Stimulated activated CD4-positive, alpha-beta T cell treated with anti-CD3 and anti-CD28 coated beads, Interleukin-12 subunit alpha, Interleukin-12 subunit beta, amount 100 ng/mL, for 48 hours (primary cell): Measurements from ENCODE around the gene WIPF2.
A peak's percentile ranks its signal among the peaks of the same experiment; 100 is the strongest.
"Not testable (repeated sequence)": the region's sequence is repeated elsewhere in the genome, so short reads cannot be mapped to it uniquely, and the experiment has no call there.

Experiments used
- DNase-seq, 3 donors: peaks; one replicate each; pipeline ENCODE4 v3.0.0-alpha.2; 2020; ENCODE audit warnings: low read depth in 2 of 3, low spot score in 1 of 3

The WIPF2 gene

DNA sequence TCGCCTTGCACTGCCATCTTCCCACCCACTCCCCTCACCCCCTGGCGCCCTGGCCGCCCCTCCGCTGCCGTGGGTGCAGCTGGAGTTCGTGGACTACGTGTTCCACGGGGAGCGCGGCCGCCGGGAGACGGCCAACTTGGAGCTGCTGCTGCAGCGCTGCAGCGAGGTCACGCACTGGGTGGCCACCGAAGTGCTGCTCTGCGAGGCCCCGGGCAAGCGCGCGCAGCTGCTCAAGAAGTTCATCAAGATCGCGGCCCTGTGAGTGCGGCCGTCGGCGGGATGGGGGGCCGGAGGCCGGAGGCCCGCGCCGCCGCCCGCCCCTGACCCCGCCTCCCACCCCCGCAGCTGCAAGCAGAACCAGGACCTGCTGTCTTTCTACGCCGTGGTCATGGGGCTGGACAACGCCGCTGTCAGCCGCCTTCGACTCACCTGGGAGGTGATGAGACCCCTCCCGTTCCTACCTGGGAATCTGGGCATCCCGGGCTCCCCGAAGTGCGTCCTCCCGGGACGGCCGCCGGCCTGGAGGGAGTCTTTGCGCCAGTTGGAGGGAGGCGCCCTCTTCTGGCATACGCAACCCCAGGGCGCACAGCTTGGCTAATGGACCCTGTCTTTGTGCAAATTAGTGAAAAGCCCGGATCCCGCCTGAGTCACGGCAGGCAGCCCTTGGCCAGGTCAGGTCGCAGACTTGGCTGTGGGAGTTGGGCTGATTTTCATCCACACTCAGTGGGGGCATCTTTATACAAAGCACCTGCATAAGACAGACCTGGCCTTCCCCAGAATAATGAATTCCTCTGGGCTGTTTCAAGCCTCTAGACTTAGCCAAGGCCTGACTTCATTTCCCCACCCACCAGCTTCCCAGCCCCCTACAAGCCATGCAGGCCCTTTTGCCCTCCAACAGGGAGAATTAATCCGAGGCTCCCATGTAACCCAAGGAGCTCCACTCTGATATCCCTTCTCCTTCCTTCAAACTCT lies 27.6 kb upstream of the WIPF2 start:
- DNase-seq: peak; percentile 28 to 58 (median 57)

DNA sequence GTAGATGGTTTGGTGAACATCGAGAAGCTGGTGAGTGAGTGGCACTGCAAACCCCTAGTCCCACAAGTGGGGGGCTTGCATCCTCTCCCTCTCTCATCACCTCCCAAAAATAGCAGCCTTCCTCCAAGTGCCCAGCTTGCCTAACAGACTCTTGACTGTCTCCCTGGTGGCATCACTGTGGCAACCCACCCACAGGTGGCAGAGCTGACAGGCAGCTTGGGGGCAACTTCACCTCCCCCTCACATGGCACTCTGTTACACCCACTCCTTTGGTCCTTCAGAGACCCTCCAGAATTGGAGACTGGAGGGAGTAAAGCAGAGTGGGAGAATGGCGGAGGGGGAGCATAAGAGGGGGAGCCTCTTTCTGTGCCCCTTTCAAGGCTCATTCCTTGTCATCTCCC lies 26.1 kb upstream of the WIPF2 start:
- no peak for DNase-seq

DNA sequence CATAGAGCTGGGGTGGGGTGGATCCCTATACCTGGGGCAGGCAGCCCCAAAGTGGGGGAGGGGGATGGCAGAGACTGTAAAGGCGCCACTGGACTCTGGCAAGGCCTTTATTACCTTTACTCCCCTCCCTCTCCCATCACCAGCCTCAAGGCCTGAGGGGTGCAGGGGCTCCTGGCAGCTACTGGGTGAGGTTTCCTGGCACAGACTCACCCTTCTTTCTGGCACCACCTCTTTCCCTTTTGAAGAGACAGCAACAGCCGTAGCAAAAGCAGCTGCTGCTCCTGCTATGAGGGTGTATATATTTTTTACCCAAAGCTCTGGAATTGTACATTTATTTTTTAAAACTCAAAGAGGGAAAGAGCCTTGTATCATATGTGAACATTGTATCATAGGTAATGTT lies 24.3 kb upstream of the WIPF2 start:
- no peak for DNase-seq

GRCh38 chr17:40197550-40197949 lies 21.6 kb upstream of the WIPF2 start:
- DNase-seq: no peak

DNA sequence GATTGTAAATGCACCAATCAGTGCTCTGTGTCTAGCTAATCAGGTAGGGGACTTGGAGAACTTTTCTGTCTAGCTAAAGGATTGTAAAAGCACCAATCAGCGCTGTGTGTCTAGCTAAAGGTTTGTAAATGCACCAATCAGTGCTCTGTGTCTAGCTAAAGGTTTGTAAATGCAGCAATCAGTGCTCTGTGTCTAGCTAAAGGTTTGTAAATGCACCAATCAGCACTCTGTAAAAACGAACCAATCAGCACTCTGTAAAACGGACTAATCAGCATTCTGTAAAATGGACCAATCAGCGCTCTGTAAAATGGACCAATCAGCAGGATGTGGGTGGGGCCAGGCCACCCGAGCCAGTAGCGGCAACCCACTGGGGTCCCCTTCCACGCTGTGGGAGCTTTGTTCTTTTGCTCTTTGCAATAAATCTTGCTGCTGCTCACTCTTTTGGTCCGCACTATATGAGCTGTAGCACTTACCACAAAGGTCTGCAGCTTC lies 21.1 kb upstream of the WIPF2 start:
- not testable (repeated sequence) for DNase-seq

DNA sequence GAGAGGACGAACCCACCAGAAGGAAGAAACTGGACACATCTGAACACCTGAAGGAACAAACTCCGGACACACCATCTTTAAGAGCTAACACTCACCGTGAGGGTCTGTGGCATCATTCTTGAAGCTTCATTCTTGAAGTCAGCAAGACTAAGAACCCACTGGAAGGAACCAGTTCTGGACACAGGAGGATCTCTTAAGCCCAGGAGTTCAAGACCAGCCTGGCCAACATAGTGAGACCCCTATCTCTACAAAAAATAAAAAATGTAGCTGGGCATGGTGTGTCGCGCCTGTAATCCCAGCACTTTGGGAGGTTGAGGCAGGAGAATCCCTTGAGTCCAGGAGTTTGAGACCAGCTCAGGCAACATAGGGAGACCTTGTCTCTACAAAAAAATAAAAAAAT lies 20.5 kb upstream of the WIPF2 start:
- no peak for DNase-seq

DNA sequence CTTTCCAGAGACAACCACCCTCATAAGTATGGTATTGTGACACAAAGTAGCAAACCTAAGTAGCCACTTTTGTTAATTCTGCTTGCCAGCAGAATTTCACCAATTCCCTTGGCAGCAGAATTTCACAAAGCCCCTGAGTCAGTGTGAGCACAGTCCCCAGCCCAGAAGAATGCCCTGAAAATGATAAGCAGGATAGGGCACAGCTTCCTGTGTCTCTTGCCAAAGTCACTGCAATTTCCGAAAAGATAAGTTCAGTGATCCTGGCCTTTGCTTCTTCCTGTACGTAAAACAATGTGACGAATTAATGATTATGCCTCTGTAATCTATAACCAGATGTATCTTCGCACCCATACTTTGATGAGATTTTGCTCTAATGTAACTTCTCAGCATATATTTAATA lies 16.0 kb upstream of the WIPF2 start:
- DNase-seq: no peak

DNA sequence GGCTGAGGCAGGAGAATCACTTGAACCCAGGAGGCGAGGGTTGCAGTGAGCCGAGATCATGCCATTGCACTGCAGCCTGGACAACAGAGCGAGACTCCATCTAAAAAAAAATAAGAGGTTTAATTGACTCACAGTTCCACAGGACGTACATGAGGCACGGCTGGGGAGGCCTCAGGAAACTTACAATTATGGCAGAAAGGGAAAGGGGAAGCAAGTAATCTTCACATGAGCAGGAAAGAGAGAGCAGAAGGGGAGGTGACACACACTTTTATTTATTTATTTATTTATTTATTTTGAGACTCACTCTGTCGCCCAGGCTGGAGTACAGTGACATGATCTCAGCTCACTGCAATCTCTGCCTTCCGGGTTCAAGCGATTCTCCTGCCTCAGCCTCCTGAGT lies 12.9 kb upstream of the WIPF2 start:
- not testable (repeated sequence) for DNase-seq

GRCh38 chr17:40209404-40210093 lies 9.6 kb upstream of the WIPF2 start:
- no peak for DNase-seq

DNA sequence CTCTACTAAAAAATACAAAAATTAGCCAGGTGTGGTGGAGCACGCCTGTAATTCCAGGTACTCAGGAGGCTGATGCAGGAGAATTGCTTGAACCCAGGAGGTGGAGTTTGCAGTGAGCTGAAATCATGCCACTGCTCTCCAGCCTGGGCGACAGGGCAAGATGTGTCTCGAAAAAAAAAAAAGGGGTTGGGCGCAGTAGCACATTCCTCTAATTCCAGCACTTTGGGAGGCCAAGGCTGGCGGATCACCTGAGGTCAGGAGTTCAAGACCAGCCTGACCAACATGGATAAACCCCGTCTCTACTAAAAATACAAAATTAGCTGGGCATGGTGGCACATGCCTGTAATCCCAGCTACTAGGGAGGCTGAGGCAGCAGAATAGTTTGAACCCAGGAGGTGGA lies 5.2 kb upstream of the WIPF2 start:
- not testable (repeated sequence) for DNase-seq

GRCh38 chr17:40218006-40218739 lies 931 bp upstream of the WIPF2 start:
- no peak for DNase-seq

DNA sequence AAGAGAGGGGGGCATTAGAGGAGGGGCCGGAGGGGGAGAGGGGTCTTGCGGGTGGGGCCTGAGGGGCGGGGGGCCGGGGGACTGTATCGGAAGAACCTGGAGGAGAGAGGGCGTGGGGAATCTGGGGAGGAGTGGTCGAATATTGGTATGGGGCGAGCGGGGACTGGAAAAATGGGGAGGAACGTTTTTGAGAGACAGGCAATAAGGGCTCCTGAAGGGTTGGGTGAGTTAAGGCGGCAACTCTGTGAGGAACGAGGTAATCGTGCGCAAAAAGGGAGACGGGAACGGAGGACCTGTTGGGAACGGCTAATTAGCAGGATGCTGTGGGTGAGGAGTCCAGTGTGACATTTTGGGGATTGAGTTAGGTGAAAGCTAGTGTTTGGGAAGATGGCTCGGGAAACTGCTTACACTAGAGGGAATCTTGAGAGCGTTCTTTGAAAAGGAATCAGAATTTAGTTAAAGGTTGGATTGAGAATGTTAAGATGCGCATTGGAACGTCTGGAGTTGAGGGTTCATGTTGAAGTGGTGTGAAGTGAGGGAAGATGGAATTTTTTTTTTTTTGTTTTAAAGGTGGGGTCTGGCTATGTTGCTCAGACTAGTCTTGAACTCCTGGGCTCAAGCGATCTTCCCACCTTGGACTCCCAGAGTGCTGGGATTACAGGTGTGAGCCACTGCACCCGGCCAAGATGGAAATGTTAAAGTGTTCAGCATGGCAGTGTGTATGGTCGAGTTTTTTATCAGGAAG lies 662 bp downstream of the WIPF2 start:
- peak in 2 of 3 donors; percentile 20 to 30 for DNase-seq

DNA sequence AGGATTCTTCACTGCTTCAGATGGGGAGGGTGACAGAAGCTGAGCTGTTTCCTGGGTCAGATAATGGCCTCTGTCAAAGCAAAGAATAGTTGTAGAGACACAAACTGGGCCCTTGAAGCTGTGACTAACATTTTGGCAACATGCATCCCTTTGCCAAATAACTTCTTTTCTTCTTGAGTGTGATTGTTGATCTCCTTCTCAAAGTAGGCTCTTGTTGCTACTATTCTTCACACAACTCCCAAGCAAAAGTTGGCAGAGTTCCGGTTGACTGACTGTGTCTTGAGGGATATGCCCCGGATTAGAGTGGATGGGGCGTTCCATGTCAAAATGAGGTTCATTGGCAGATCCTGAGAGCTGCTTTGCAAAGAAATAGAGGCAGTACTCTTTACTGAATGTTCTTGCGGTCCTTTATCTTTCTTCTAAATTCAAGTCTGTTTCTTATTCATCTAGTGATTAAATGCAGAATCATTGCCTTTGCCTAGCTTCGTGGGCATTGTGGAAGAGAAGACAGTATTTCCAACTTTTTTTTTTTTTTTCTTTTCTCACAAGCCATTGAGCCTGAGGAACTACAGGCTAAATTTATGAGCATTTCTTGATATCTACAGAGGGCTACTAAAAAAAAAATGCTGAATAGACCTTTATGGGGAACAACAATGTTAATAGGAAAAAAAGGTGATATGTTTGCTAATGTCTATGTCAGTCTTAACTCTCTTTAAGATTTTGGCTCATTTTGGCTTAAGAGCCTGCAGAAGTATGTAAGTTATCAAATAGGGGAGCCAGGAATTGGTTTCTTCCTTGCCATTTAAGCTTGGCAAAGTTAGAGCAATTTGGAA lies 5.8 kb downstream of the WIPF2 start:
- DNase-seq: no peak

GRCh38 chr17:40229146-40229545 lies 10.0 kb downstream of the WIPF2 start:
- not testable (repeated sequence) for DNase-seq

DNA sequence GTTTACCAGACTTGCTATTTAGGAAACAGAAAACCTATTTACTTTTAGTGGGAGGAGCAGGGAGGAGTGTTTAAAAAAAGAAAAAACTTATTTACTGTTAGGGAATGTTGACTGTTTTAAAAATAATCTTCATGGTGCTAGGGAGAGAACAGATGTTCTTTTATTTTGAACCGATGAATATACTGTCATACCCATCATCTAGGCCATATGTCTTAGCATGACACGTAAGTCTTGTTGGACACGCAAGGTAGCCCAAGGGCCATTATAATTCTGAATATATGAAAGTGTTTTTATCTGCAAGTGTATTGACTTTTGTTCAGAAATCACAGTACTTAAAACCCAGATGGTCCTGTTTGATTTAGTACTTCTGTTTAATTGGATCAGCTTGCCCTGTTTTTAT lies 11.6 kb downstream of the WIPF2 start:
- DNase-seq: no peak

- DNase-seq: not testable (repeated sequence)
Measured at GRCh38 chr17:40231928-40232327, 12.8 kb downstream of the WIPF2 start.

DNA sequence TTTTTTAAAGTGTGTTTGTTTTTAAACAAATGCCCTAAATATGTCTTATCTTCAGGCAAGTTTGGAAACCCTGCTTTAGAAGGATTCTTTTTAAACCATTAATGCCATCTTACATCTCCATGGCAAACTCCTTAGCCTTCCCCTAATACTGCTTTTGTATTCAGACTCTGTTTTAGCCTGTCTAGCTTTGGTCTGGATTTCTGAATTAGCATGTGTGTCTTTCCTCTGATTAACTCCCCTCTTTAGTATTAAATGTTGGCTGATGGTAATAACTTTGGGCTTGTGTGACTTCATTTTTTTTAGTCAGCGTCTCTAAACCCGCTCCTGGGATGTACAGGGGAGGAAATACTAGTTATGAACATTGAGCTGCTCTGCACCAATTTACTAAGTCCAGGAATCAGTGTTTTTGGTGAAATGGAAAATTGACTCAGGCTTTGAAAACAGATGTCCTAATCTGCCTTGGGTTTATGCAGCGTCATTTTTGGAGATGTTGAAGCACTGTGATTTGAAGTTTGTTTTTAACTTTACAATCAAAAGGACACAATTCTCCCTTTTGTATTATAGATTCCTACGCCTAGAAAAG lies 22.2 kb downstream of the WIPF2 start:
- DNase-seq: no peak

GRCh38 chr17:40242774-40243173 lies 23.7 kb downstream of the WIPF2 start:
- DNase-seq: no peak

DNA sequence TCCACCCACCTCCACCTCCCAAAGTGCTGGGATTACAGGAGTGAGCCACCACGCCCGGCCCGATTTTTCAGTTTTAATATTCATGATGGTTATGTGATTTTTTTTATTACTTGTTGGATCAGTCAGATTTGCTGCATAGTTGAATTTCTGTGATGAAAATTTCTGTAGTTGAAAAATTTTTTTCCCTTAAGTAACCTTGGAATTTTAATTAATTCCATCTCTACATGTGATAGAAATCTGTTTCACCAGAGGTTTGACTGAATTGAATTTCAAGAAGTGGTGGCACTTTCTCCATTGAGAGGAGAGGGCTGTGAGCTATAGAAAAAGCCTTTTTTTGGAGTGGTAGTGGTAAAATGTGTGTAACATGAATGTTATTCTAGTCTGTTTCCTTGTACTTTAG lies 24.7 kb downstream of the WIPF2 start:
- no peak for DNase-seq
